ENCODE data around the gene PHOX2A. TPM values are rescaled to one million over a fixed set of nuclear protein-coding genes. Genes with fewer than 3 reads are reported as not detected.

The PHOX2A gene
- total and polyA plus RNA-seq, 2 donors (not counting 1 experiment from before 2014, with no cell fraction given), result not detected

DNA sequence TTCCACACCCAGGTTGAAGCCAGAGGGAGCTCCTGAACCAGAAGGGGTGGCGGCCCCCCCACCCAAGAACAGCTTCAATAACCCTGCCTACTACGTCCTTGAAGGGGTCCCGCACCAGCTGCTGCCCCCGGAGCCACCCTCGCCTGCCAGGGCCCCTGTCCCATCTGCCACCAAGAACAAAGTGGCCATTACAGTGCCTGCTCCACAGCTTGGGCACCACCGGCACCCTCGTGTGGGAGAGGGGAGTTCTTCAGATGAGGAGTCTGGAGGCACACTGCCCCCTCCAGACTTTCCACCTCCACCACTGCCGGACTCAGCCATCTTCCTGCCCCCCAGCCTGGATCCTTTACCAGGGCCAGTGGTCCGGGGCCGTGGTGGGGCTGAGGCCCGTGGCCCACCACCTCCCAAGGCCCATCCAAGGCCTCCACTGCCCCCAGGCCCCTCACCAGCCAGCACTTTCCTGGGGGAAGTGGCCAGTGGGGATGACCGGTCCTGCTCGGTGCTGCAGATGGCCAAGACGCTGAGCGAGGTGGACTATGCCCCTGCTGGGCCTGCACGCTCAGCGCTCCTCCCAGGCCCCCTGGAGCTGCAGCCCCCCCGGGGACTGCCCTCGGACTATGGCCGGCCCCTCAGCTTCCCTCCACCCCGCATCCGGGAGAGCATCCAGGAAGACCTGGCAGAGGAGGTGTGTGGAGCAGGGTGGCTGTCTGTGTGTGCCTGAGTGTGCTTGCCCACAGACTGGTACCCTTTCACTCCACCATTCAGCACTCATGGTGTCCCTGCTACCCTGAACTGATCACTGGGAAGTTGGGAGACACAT, 6.7 kb downstream of the PHOX2A start:
- no peaks in the 10 kb centered on the region for H3K9me3 ChIP-seq (ENCODE audit: control insufficient read depth, insufficient read depth, low read depth, low read length)
- H3K4me3 ChIP-seq (replicated peaks in 1 of 4; ENCODE audit: control extremely low read depth in 1 of 4, insufficient read depth in 1 of 4, low read depth in 3 of 4, low read length in 4 of 4), result no peak overlapping the region
- H4K20me1 ChIP-seq (ENCODE audit: control insufficient read depth, extremely low read depth, insufficient read depth, low read length), result peaks cover 2% of the 10 kb centered on the region
- DNase-seq (ENCODE audit: low read depth in 2 of 2), result no peak
- peaks cover 30% of the 10 kb centered on the region for H3K36me3 ChIP-seq (ENCODE audit: control insufficient read depth, insufficient read depth, low read length)
- no peak overlapping the region for H2AFZ ChIP-seq (ENCODE audit: low read length)
- no peaks in the 10 kb centered on the region for H3K79me2 ChIP-seq (ENCODE audit: control insufficient read depth, insufficient read depth, low read length)
- H3K4me1 ChIP-seq (ENCODE audit: control insufficient read depth, extremely low read depth, insufficient read depth, low read length), result peaks cover 3% of the 10 kb centered on the region
- no peak overlapping the region for H3K4me2 ChIP-seq (ENCODE audit: extremely low read depth, insufficient read depth, low read length)
- H3K27ac ChIP-seq (ENCODE audit: insufficient read depth, low read length), result no peak overlapping the region
- TF ChIP-seq, protein P1, sequence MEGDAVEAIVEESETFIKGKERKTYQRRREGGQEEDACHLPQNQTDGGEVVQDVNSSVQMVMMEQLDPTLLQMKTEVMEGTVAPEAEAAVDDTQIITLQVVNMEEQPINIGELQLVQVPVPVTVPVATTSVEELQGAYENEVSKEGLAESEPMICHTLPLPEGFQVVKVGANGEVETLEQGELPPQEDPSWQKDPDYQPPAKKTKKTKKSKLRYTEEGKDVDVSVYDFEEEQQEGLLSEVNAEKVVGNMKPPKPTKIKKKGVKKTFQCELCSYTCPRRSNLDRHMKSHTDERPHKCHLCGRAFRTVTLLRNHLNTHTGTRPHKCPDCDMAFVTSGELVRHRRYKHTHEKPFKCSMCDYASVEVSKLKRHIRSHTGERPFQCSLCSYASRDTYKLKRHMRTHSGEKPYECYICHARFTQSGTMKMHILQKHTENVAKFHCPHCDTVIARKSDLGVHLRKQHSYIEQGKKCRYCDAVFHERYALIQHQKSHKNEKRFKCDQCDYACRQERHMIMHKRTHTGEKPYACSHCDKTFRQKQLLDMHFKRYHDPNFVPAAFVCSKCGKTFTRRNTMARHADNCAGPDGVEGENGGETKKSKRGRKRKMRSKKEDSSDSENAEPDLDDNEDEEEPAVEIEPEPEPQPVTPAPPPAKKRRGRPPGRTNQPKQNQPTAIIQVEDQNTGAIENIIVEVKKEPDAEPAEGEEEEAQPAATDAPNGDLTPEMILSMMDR (conservative IDR thresholded peaks at IDR 0.05 in 1 of 2, IDR thresholded peaks at IDR 0.05 in 1 of 2; ENCODE audit: low read depth in 1 of 2, low read length in 2 of 2), result no peak
- no peak for TF ChIP-seq EZH2 (IDR thresholded peaks at IDR 0.05; ENCODE audit: low read length, missing control alignments)
- peaks cover 11% of the 10 kb centered on the region for H3K27me3 ChIP-seq (ENCODE audit: control insufficient read depth, insufficient read depth, low read length)
- no peak overlapping the region for H3K9ac ChIP-seq (ENCODE audit: insufficient read depth, low read length)

DNA sequence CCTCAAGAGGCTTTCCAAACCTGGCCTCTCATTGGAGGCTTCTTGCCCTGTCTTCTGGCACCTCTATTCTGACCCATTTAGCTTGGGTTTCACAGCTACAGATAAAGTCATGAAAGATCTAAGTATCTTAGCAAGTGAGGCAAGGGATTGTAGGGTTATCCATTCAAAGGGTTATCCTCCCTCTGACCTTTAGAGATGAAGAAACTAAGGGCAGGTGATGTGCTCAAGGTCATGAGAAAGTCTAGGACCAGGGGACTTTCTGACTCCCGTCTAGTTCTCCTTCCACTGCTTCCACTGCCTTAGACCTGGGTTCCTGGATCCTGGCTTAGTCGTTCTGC, 7.2 kb downstream of the PHOX2A start:
- DNase-seq (ENCODE audit: low read depth in 2 of 2), result no peak
- Histone ChIP-seq H2AFZ (ENCODE audit: low read length) (no peak overlapping the region), H3K4me2 (ENCODE audit: extremely low read depth, insufficient read depth, low read length) (no peak overlapping the region), H3K36me3 (ENCODE audit: control insufficient read depth, insufficient read depth, low read length) (peaks cover 36% of the 10 kb centered on the region), H4K20me1 (ENCODE audit: control insufficient read depth, extremely low read depth, insufficient read depth, low read length) (peaks cover 2% of the 10 kb centered on the region), H3K27me3 (ENCODE audit: control insufficient read depth, insufficient read depth, low read length) (peaks cover 6% of the 10 kb centered on the region), H3K9ac (ENCODE audit: insufficient read depth, low read length) (no peak overlapping the region), H3K9me3 (ENCODE audit: control insufficient read depth, insufficient read depth, low read depth, low read length) (no peaks in the 10 kb centered on the region), H3K4me1 (ENCODE audit: control insufficient read depth, extremely low read depth, insufficient read depth, low read length) (peaks cover 3% of the 10 kb centered on the region), H3K4me3 (replicated peaks in 1 of 4; ENCODE audit: control extremely low read depth in 1 of 4, insufficient read depth in 1 of 4, low read depth in 3 of 4, low read length in 4 of 4) (no peak overlapping the region), H3K27ac (ENCODE audit: insufficient read depth, low read length) (no peak overlapping the region), H3K79me2 (ENCODE audit: control insufficient read depth, insufficient read depth, low read length) (no peaks in the 10 kb centered on the region)
- no peak for TF ChIP-seq EZH2 (IDR thresholded peaks at IDR 0.05; ENCODE audit: low read length, missing control alignments)
- TF ChIP-seq, protein P1 (conservative IDR thresholded peaks at IDR 0.05 in 1 of 2, IDR thresholded peaks at IDR 0.05 in 1 of 2; ENCODE audit: low read depth in 1 of 2, low read length in 2 of 2), result no peak

DNA sequence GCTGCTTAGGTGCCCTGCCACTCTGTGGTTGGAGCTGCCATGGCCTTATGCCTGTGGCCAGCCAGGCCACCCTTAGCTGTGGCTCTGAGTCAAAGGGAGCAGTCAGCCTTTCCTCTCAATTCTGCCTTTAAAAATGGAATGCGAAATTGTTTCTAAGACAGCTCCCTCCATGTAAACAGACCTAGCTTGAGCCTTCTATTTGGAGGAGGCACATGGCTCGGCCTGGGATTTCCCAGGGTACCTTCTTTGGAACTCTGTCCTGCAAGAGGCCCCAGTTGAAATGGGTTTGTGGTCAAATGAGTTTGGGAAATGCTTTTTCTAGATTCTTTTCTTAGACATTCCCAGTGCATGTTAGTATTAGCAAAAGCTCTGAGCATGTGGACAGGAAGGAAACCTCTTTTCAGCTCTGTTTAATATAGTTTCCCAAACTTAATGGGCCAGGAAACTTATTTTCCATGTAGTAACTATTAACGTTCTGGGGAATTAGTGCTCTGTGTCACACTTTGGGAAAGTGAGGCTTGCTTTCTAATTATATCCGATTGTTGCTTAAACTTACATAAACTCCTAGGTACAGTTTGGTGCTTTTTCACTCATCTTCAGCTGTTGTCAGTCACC, 7.8 kb downstream of the PHOX2A start:
- Histone ChIP-seq H4K20me1 (ENCODE audit: control insufficient read depth, extremely low read depth, insufficient read depth, low read length) (peaks cover 2% of the 10 kb centered on the region), H3K27ac (ENCODE audit: insufficient read depth, low read length) (no peak overlapping the region), H3K4me2 (ENCODE audit: extremely low read depth, insufficient read depth, low read length) (no peak overlapping the region), H2AFZ (ENCODE audit: low read length) (no peak overlapping the region), H3K36me3 (ENCODE audit: control insufficient read depth, insufficient read depth, low read length) (peaks cover 41% of the 10 kb centered on the region), H3K9ac (ENCODE audit: insufficient read depth, low read length) (no peak overlapping the region), H3K4me1 (ENCODE audit: control insufficient read depth, extremely low read depth, insufficient read depth, low read length) (peaks cover 3% of the 10 kb centered on the region), H3K79me2 (ENCODE audit: control insufficient read depth, insufficient read depth, low read length) (no peaks in the 10 kb centered on the region), H3K27me3 (ENCODE audit: control insufficient read depth, insufficient read depth, low read length) (peaks cover 6% of the 10 kb centered on the region), H3K9me3 (ENCODE audit: control insufficient read depth, insufficient read depth, low read depth, low read length) (no peaks in the 10 kb centered on the region), H3K4me3 (replicated peaks in 1 of 4; ENCODE audit: control extremely low read depth in 1 of 4, insufficient read depth in 1 of 4, low read depth in 3 of 4, low read length in 4 of 4) (no peak overlapping the region)
- TF ChIP-seq, protein P1 (conservative IDR thresholded peaks at IDR 0.05 in 1 of 2, IDR thresholded peaks at IDR 0.05 in 1 of 2; ENCODE audit: low read depth in 1 of 2, low read length in 2 of 2), result no peak
- TF ChIP-seq EZH2 (IDR thresholded peaks at IDR 0.05; ENCODE audit: low read length, missing control alignments), result no peak
- DNase-seq (ENCODE audit: low read depth in 2 of 2), result no peak
